SK-N-SH treated with all-trans-retinoic acid at 6 μM for 48 hours (cell line): ENCODE measurements around the gene BUD13.
A peak's percentile ranks its signal among the peaks of the same experiment; 100 is the strongest.

ENCODE experiments used
- ATAC-seq: fragments of 200-7000 bp; cut with Tn5 transposase; 3 replicates; pipeline ENCODE4 v1.9.1; 2020; ENCODE audit warnings: mild to moderate bottlenecking, moderate library complexity
- ARNTL ChIP-seq: fragments of 450-650 bp; formaldehyde crosslinking; IDR thresholded peaks from 2 replicates; pipeline ENCODE4 v1.5.0; 2020; ENCODE audit warnings: low read depth, mild to moderate bottlenecking, moderate library complexity, borderline replicate concordance
- BACH2 ChIP-seq: fragments of 250-450 bp; sonication (Bioruptor Pico); IDR thresholded peaks from 2 replicates; pipeline ENCODE4 v1.9.0; 2021; ENCODE audit warnings: mild to moderate bottlenecking, borderline replicate concordance
- CSDC2 ChIP-seq: fragments of 250-450 bp; sonication (Bioruptor Pico); IDR thresholded peaks from 2 replicates; pipeline ENCODE4 v1.5.0; 2020; ENCODE audit warnings: mild to moderate bottlenecking, moderate library complexity
- ESRRG ChIP-seq: fragments of 250-450 bp; sonication (Bioruptor Pico); IDR thresholded peaks from 2 replicates; pipeline ENCODE4 v1.6.1; 2021; ENCODE audit warnings: mild to moderate bottlenecking
- GLIS3 ChIP-seq: fragments of 250-450 bp; sonication (Bioruptor Pico); IDR thresholded peaks from 2 replicates; pipeline ENCODE4 v1.5.0; 2020; ENCODE audit warnings: mild to moderate bottlenecking, moderate library complexity
- ISL1 ChIP-seq: fragments of 250-450 bp; sonication (Bioruptor Pico); IDR thresholded peaks from 2 replicates; pipeline ENCODE4 v2.1.2; 2022; ENCODE audit warnings: mild to moderate bottlenecking, moderate library complexity
- PPARA ChIP-seq: fragments of 250-450 bp; sonication (Bioruptor Pico); IDR thresholded peaks from 2 replicates; pipeline ENCODE4 v1.5.0; 2020; ENCODE audit warnings: mild to moderate bottlenecking, borderline replicate concordance
- RARB ChIP-seq: fragments of 250-450 bp; sonication (Bioruptor Pico); IDR thresholded peaks from 2 replicates; pipeline ENCODE4 v1.8.0; 2021; ENCODE audit warnings: mild to moderate bottlenecking, moderate library complexity
- SNAI2 ChIP-seq: fragments of 250-450 bp; sonication (Bioruptor Pico); IDR thresholded peaks from 2 replicates; pipeline ENCODE4 v1.5.0; 2020; ENCODE audit warnings: mild to moderate bottlenecking, moderate library complexity
- TCF4 ChIP-seq: fragments of 250-450 bp; sonication (Bioruptor Pico); IDR thresholded peaks from 2 replicates; pipeline ENCODE4 v1.8.0; 2021; ENCODE audit warnings: mild to moderate bottlenecking, moderate library complexity, borderline replicate concordance
- TOX ChIP-seq: fragments of 250-450 bp; sonication (Bioruptor Pico); IDR thresholded peaks from 2 replicates; pipeline ENCODE4 v1.8.0; 2021; ENCODE audit warnings: mild to moderate bottlenecking, moderate library complexity, borderline replicate concordance
- ZC3H10 ChIP-seq: fragments of 250-450 bp; sonication (Bioruptor Pico); IDR thresholded peaks from 2 replicates; pipeline ENCODE4 v1.5.1; 2021; ENCODE audit warnings: mild to moderate bottlenecking, moderate library complexity
- ZFP3 ChIP-seq: fragments of 250-450 bp; sonication (Bioruptor Pico); IDR thresholded peaks from 2 replicates; pipeline ENCODE4 v1.5.0; 2020; ENCODE audit warnings: mild to moderate bottlenecking, moderate library complexity
- ZFP30 ChIP-seq: fragments of 450-650 bp; formaldehyde crosslinking; IDR thresholded peaks from 2 replicates; pipeline ENCODE4 v1.5.0; 2022; ENCODE audit warnings: mild to moderate bottlenecking, moderate library complexity
- ZNF565 ChIP-seq: fragments of 450-650 bp; formaldehyde crosslinking; conservative IDR thresholded peaks from 2 replicates; pipeline ENCODE4 v1.5.0; 2020; ENCODE audit warnings: low read depth, mild to moderate bottlenecking, moderate library complexity
- ZNF70 ChIP-seq: fragments of 450-650 bp; formaldehyde crosslinking; IDR thresholded peaks from 2 replicates; pipeline ENCODE4 v1.5.0; 2020; ENCODE audit warnings: mild to moderate bottlenecking, moderate library complexity
- ZNF8 ChIP-seq: fragments of 450-650 bp; formaldehyde crosslinking; IDR thresholded peaks from 2 replicates; pipeline ENCODE4 v1.5.0; 2020; ENCODE audit warnings: mild to moderate bottlenecking, moderate library complexity
- TF ChIP-seq, protein P1 (sequence below): fragments of 250-450 bp; sonication (Bioruptor Pico); IDR thresholded peaks from 2 replicates; pipeline ENCODE4 v1.8.0; 2021; ENCODE audit warnings: low read depth, mild to moderate bottlenecking, moderate library complexity, borderline replicate concordance
- TF ChIP-seq, protein P2 (sequence below): fragments of 250-450 bp; sonication (Bioruptor Pico); IDR thresholded peaks from 2 replicates; pipeline ENCODE4 v1.5.1; 2020; ENCODE audit warnings: low read depth, mild to moderate bottlenecking, moderate library complexity
- TF ChIP-seq, protein P3 (sequence below): fragments of 250-450 bp; sonication (Bioruptor Pico); IDR thresholded peaks from 2 replicates; pipeline ENCODE4 v1.5.1; 2021; ENCODE audit warnings: mild to moderate bottlenecking, moderate library complexity
- TF ChIP-seq, protein P4 (sequence below): fragments of 250-450 bp; sonication (Bioruptor Pico); IDR thresholded peaks from 2 replicates; pipeline ENCODE4 v1.5.0; 2020; ENCODE audit warnings: mild to moderate bottlenecking, moderate library complexity
- TF ChIP-seq, protein P5 (sequence below): fragments of 250-450 bp; sonication (Bioruptor Pico); IDR thresholded peaks from 2 replicates; pipeline ENCODE4 v1.8.0; 2020; ENCODE audit warnings: mild to moderate bottlenecking, moderate library complexity, borderline replicate concordance

The BUD13 gene, protein sequence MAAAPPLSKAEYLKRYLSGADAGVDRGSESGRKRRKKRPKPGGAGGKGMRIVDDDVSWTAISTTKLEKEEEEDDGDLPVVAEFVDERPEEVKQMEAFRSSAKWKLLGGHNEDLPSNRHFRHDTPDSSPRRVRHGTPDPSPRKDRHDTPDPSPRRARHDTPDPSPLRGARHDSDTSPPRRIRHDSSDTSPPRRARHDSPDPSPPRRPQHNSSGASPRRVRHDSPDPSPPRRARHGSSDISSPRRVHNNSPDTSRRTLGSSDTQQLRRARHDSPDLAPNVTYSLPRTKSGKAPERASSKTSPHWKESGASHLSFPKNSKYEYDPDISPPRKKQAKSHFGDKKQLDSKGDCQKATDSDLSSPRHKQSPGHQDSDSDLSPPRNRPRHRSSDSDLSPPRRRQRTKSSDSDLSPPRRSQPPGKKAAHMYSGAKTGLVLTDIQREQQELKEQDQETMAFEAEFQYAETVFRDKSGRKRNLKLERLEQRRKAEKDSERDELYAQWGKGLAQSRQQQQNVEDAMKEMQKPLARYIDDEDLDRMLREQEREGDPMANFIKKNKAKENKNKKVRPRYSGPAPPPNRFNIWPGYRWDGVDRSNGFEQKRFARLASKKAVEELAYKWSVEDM

DNA sequence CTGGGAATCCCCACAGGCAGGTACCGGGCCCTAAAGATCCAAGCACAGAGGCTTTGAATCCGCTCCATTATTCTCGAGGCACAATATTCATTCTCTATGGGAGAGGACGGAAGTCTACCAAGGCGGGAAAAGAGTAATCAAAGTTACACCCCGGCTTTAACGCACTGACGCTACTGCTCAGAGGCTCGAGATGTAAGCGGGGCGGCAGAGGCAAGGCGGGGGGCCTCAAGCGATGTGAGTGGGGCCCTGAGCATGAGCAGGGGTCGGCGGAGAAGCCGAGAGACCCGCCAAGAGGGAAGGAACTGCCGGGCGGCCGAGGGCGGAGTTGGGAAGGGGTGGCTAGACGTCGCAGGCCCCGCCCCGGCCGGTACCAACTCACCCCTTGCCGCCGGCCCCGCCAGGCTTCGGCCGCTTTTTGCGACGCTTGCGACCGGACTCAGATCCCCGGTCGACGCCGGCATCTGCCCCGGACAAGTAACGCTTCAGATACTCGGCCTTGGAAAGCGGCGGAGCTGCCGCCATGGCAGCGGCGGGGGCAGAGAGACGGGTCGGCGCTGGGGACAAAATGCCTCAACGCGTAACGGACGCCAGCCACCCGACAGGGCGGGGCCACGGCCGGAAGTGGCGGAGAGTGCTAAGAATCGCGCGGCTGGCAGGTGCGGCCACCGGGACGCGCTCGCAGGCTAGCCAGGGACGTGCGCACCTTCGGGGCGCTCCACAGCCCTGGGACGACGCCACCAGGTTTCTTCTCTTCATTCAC lies at the start of gene BUD13:
TSS of gene BUD13 (minus strand) at position 545 of the 760 bp plus-strand sequence. CDS start at position 522, 23 bp downstream.
- peak; percentile 87 for ATAC-seq
- TF ChIP-seq ESRRG (CRISPR knock-in tag) (0 out of 2 replicates have a peak, but pooled peaks have one; percentile 5), ZFP30 (CRISPR knock-in tag) (no peak)
- TF ChIP-seq, all 23 proteins: peak for 1

DNA sequence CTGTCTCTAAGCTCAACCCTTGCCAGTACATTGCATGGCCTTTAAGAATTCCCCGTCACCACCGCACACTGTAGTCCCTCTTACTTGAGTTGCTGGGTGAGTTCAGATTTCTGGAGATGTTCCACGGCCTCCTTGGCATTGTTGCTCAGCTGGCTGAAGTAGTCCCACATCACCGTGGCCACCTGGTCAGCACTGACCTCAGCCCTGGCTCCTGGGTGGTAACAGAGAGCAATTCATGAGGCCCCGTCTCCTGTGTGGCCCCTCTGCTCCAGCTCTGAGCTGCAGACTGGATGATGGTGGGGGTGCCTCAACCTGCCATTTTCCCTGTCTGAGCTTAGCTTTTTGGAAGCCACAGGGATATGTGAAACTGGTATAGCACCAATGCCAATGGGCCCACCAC lies 49.8 kb upstream of the BUD13 start:
- no peak for ATAC-seq
- TF ChIP-seq, protein P1, sequence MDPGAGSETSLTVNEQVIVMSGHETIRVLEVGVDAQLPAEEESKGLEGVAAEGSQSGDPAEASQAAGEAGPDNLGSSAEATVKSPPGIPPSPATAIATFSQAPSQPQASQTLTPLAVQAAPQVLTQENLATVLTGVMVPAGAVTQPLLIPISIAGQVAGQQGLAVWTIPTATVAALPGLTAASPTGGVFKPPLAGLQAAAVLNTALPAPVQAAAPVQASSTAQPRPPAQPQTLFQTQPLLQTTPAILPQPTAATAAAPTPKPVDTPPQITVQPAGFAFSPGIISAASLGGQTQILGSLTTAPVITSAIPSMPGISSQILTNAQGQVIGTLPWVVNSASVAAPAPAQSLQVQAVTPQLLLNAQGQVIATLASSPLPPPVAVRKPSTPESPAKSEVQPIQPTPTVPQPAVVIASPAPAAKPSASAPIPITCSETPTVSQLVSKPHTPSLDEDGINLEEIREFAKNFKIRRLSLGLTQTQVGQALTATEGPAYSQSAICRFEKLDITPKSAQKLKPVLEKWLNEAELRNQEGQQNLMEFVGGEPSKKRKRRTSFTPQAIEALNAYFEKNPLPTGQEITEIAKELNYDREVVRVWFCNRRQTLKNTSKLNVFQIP (CRISPR knock-in tag), result no peak
- no peak for TF ChIP-seq BACH2 (CRISPR knock-in tag)
- TF ChIP-seq RARB (CRISPR knock-in tag), result no peak
- TF ChIP-seq ZFP30 (CRISPR knock-in tag), result no peak
- no peak for TF ChIP-seq ESRRG (CRISPR knock-in tag)
- TF ChIP-seq, protein P2, sequence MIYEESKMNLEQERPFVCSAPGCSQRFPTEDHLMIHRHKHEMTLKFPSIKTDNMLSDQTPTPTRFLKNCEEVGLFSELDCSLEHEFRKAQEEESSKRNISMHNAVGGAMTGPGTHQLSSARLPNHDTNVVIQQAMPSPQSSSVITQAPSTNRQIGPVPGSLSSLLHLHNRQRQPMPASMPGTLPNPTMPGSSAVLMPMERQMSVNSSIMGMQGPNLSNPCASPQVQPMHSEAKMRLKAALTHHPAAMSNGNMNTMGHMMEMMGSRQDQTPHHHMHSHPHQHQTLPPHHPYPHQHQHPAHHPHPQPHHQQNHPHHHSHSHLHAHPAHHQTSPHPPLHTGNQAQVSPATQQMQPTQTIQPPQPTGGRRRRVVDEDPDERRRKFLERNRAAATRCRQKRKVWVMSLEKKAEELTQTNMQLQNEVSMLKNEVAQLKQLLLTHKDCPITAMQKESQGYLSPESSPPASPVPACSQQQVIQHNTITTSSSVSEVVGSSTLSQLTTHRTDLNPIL (CRISPR knock-in tag), result no peak
- TF ChIP-seq TCF4 (CRISPR knock-in tag), result no peak
- TF ChIP-seq PPARA (CRISPR knock-in tag), result no peak
- TF ChIP-seq GLIS3 (CRISPR knock-in tag), result no peak
- TF ChIP-seq TOX, result no peak
- TF ChIP-seq ZNF8, result no peak
- TF ChIP-seq, protein P3, sequence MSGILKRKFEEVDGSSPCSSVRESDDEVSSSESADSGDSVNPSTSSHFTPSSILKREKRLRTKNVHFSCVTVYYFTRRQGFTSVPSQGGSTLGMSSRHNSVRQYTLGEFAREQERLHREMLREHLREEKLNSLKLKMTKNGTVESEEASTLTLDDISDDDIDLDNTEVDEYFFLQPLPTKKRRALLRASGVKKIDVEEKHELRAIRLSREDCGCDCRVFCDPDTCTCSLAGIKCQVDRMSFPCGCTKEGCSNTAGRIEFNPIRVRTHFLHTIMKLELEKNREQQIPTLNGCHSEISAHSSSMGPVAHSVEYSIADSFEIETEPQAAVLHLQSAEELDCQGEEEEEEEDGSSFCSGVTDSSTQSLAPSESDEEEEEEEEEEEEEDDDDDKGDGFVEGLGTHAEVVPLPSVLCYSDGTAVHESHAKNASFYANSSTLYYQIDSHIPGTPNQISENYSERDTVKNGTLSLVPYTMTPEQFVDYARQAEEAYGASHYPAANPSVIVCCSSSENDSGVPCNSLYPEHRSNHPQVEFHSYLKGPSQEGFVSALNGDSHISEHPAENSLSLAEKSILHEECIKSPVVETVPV (CRISPR knock-in tag), result no peak
- TF ChIP-seq, protein P4, sequence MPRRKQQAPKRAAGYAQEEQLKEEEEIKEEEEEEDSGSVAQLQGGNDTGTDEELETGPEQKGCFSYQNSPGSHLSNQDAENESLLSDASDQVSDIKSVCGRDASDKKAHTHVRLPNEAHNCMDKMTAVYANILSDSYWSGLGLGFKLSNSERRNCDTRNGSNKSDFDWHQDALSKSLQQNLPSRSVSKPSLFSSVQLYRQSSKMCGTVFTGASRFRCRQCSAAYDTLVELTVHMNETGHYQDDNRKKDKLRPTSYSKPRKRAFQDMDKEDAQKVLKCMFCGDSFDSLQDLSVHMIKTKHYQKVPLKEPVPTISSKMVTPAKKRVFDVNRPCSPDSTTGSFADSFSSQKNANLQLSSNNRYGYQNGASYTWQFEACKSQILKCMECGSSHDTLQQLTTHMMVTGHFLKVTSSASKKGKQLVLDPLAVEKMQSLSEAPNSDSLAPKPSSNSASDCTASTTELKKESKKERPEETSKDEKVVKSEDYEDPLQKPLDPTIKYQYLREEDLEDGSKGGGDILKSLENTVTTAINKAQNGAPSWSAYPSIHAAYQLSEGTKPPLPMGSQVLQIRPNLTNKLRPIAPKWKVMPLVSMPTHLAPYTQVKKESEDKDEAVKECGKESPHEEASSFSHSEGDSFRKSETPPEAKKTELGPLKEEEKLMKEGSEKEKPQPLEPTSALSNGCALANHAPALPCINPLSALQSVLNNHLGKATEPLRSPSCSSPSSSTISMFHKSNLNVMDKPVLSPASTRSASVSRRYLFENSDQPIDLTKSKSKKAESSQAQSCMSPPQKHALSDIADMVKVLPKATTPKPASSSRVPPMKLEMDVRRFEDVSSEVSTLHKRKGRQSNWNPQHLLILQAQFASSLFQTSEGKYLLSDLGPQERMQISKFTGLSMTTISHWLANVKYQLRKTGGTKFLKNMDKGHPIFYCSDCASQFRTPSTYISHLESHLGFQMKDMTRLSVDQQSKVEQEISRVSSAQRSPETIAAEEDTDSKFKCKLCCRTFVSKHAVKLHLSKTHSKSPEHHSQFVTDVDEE (CRISPR knock-in tag), result no peak
- TF ChIP-seq SNAI2, result no peak
- no peak for TF ChIP-seq ZFP3 (CRISPR knock-in tag)
- TF ChIP-seq CSDC2 (CRISPR knock-in tag), result no peak

DNA sequence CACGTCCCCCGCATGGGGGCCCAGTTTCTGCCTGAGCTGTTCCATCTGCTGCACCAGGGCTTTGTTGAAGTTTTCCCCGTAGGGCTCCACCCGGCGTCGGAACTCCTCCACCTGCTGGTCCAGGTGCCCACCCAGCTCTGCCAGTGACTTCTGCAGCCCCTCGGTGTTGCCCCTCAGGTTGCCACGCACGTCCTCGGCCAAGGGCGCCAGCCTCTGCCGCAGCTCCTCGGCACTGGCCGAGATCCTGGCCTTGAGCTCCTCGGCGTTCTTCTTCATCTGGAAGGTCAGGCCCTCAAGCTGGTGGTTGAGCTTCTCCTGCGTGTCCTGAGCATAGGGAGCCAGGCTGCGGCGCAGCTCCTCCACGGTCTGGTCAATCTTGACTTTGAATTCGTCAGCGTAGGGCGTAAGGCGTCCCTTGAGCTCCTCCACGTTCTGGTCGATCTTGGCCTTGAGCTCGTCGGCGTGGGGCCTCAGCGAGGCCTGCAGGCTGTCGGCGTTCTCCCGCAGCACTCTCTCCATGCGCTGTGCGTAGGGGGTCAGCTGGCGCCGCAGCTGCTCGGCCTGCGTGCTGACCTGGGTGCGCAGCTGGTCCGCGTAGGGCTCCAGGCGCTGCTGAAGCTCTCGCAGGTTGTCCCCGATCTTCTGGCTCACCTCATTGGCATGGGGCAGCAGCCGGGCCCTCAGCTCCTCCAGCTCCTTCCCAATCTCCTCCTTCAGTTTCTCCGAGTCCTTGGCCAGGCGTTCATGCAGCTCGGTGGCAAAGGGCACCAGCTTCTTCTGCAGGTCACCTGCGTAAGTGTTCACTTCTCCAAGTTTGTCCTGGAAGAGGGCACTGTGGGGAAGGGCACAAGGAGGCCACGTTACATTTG lies 48.5 kb upstream of the BUD13 start:
- no peak for TF ChIP-seq ESRRG (CRISPR knock-in tag)
- no peak; the same call in 2 of the 3 replicates for ATAC-seq

DNA sequence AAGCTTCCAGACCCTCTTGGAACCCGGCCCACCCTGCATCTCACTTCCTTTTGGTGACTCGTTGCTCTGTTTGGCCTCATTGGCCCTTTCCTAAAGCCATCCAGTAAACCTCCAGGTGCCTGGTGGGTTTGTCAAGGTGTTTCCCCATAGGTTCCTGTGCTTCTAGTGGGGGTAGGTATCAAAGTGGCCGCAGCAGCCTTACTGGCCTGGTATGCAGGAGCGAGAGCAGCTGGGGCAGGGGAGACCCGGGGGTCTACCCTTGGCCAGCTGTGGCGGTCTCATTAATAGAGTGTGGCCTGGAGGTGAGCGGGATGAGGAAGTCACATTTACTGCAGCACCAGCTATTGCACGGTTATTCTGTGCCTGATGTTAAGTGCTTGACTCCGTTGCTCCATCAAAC lies 46.3 kb upstream of the BUD13 start:
- ATAC-seq, result no peak
- TF ChIP-seq ZNF70 (CRISPR knock-in tag), result no peak
- no peak for TF ChIP-seq ZNF565 (CRISPR knock-in tag)
- TF ChIP-seq GLIS3 (CRISPR knock-in tag), result no peak
- TF ChIP-seq ISL1 (CRISPR knock-in tag), result no peak
- TF ChIP-seq BACH2 (CRISPR knock-in tag), result no peak
- TF ChIP-seq SNAI2, result no peak
- TF ChIP-seq, protein P3 (CRISPR knock-in tag), result no peak
- no peak for TF ChIP-seq ARNTL (CRISPR knock-in tag)
- TF ChIP-seq, protein P5, sequence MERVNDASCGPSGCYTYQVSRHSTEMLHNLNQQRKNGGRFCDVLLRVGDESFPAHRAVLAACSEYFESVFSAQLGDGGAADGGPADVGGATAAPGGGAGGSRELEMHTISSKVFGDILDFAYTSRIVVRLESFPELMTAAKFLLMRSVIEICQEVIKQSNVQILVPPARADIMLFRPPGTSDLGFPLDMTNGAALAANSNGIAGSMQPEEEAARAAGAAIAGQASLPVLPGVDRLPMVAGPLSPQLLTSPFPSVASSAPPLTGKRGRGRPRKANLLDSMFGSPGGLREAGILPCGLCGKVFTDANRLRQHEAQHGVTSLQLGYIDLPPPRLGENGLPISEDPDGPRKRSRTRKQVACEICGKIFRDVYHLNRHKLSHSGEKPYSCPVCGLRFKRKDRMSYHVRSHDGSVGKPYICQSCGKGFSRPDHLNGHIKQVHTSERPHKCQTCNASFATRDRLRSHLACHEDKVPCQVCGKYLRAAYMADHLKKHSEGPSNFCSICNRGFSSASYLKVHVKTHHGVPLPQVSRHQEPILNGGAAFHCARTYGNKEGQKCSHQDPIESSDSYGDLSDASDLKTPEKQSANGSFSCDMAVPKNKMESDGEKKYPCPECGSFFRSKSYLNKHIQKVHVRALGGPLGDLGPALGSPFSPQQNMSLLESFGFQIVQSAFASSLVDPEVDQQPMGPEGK (CRISPR knock-in tag), result no peak
- TF ChIP-seq ZC3H10 (CRISPR knock-in tag), result no peak
- no peak for TF ChIP-seq ESRRG (CRISPR knock-in tag)
- TF ChIP-seq TCF4 (CRISPR knock-in tag), result no peak
- no peak for TF ChIP-seq ZNF8
